Ascending aorta (tissue), 2 donors: ENCODE results near the gene PALM. TPM values are rescaled to one million over a fixed set of nuclear protein-coding genes. Genes with fewer than 3 reads are reported as not detected.

Experiments used
- DNase-seq, 2 donors: peaks; one replicate each; pipeline ENCODE4 v3.0.0-alpha.2; 2019; ENCODE audit warnings: low spot score in 2 of 2
- H3K27ac ChIP-seq, 2 donors: fragments of 200-600 bp; sonication (generic); one replicate each; pipeline ENCODE4 v1.5.1; 2016 to 2017; ENCODE audit warnings: mild to moderate bottlenecking in 1 of 2
- H3K27me3 ChIP-seq: fragments of 200-600 bp; sonication (generic); one replicate; pipeline ENCODE4 v1.5.1; 2017
- H3K36me3 ChIP-seq, 2 donors: fragments of 200-600 bp; sonication (generic); one replicate each; pipeline ENCODE4 v1.5.1; 2016
- H3K4me1 ChIP-seq, 2 donors: fragments of 200-600 bp; sonication (generic); one replicate each; pipeline ENCODE4 v1.5.1; 2016 to 2017; ENCODE audit warnings: mild to moderate bottlenecking in 1 of 2
- H3K4me3 ChIP-seq, 2 donors: fragments of 200-600 bp; sonication (generic); one replicate each; pipeline ENCODE4 v1.5.1; 2016 to 2017; ENCODE audit warnings: mild to moderate bottlenecking in 1 of 2
- H3K9me3 ChIP-seq, 2 donors: fragments of 200-600 bp; sonication (generic); one replicate each; pipeline ENCODE4 v1.5.1; 2016
- intact Hi-C: fragments of 100-400 bp; cut with DNase I; formaldehyde crosslinking; loops from one replicate; pipeline ENCODE4 v1.15.1; 2023
- total RNA-seq: library from RNA; depleted of rRNA; stranded (reverse); fragments of >200 nt; gene quantifications from one replicate; pipeline ENCODE4 v1.1.0, GENCODE V29; 2016
- TF ChIP-seq, protein P1 (sequence below), 3 experiments: fragments of 200-600 bp in 2 of 3; fragments of 450-650 bp in 1 of 3; sonication (generic) in 2 of 3; IDR thresholded peaks; one replicate each; pipeline ENCODE4 v1.5.1; 2016 to 2019; ENCODE audit warnings: antibody characterized with exemption in 3 of 3, mild to moderate bottlenecking in 1 of 3, moderate library complexity in 1 of 3

PALM gene
- total RNA-seq, 1 donor from 2014 or later = 107 TPM

GRCh38 chr19:681029-682019 lies 27.4 kb upstream of the PALM start:
- Histone ChIP-seq H3K9me3 (no peaks in the 10 kb centered on the region), H3K4me3 (peak overlapping the region in 1 of 2 donors; percentile 88), H3K36me3 (peaks cover 0 to 8% of the 10 kb centered on the region in 2 donors), H3K27me3 (no peaks in the 10 kb centered on the region), H3K4me1 (peaks cover 9 to 16% of the 10 kb centered on the region in 2 donors), H3K27ac (peak overlapping the region; percentile 97 to 98)
- TF ChIP-seq, protein P1, sequence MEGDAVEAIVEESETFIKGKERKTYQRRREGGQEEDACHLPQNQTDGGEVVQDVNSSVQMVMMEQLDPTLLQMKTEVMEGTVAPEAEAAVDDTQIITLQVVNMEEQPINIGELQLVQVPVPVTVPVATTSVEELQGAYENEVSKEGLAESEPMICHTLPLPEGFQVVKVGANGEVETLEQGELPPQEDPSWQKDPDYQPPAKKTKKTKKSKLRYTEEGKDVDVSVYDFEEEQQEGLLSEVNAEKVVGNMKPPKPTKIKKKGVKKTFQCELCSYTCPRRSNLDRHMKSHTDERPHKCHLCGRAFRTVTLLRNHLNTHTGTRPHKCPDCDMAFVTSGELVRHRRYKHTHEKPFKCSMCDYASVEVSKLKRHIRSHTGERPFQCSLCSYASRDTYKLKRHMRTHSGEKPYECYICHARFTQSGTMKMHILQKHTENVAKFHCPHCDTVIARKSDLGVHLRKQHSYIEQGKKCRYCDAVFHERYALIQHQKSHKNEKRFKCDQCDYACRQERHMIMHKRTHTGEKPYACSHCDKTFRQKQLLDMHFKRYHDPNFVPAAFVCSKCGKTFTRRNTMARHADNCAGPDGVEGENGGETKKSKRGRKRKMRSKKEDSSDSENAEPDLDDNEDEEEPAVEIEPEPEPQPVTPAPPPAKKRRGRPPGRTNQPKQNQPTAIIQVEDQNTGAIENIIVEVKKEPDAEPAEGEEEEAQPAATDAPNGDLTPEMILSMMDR (IDR thresholded peaks at IDR 0.05) = no peak
- intact Hi-C loops = loop anchor here (5.0 kb wide), 1 partner anchor 51 kb away; no protein-coding TSS in a partner anchor
- DNase-seq = peak in 1 of 2 donors; percentile 80

DNA sequence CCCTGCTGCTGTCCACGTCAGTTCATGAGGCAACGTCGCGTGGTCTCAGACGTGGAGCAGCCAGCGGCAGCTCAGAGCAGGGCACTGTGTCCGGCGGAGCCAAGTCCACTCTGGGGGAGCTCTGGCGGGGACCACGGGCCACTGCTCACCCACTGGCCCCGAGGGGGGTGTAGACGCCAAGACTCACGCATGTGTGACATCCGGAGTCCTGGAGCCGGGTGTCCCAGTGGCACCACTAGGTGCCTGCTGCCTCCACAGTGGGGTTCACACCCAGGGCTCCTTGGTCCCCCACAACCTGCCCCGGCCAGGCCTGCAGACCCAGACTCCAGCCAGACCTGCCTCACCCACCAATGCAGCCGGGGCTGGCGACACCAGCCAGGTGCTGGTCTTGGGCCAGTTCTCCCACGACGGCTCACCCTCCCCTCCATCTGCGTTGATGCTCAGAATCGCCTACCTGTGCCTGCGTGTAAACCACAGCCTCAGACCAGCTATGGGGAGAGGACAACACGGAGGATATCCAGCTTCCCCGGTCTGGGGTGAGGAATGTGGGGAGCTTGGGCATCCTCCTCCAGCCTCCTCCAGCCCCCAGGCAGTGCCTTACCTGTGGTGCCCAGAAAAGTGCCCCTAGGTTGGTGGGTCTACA lies 25.9 kb upstream of the PALM start:
- TF ChIP-seq, protein P1 (IDR thresholded peaks at IDR 0.05) = no peak
- H3K36me3 ChIP-seq = peaks cover 0 to 8% of the 10 kb centered on the region in 2 donors
- H3K27ac ChIP-seq = no peak overlapping the region
- no peak overlapping the region for H3K4me3 ChIP-seq
- intact Hi-C loops = loop anchor here (5.0 kb wide), 1 partner anchor 50 kb away; no protein-coding TSS in a partner anchor
- no peaks in the 10 kb centered on the region for H3K27me3 ChIP-seq
- H3K9me3 ChIP-seq = no peaks in the 10 kb centered on the region
- no peak for DNase-seq
- peaks cover 8 to 15% of the 10 kb centered on the region in 2 donors for H3K4me1 ChIP-seq

DNA sequence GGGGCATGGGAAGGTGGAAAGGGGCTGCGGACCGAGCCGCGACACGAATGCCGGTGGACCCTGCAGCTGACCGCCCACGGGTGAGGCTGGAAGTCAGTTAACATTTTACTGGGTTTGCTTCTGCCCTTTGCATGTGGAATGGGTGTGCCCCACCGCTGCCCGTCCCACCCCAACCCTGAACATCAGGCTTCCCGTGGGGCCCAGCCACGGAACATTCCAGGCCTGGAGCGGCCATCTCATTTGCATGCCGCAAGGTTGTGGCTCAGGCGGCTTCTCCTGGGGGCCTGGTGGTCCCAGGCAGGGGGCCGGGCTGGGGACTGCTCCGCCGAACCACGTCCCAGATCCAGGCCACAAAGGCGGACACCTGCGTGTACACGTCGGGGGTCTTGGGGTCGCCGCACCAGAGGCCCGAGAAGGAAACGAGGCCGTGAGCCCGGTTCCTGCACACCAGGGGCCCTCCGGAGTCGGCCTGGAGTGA lies 23.2 kb upstream of the PALM start:
- H3K27ac ChIP-seq = no peak overlapping the region
- no peak for DNase-seq
- H3K4me3 ChIP-seq = no peak overlapping the region
- H3K9me3 ChIP-seq = no peaks in the 10 kb centered on the region
- no peaks in the 10 kb centered on the region for H3K4me1 ChIP-seq
- intact Hi-C loops = no loop called here
- TF ChIP-seq, protein P1 (IDR thresholded peaks at IDR 0.05) = no peak
- peaks cover 0 to 8% of the 10 kb centered on the region in 2 donors for H3K36me3 ChIP-seq
- no peaks in the 10 kb centered on the region for H3K27me3 ChIP-seq

DNA sequence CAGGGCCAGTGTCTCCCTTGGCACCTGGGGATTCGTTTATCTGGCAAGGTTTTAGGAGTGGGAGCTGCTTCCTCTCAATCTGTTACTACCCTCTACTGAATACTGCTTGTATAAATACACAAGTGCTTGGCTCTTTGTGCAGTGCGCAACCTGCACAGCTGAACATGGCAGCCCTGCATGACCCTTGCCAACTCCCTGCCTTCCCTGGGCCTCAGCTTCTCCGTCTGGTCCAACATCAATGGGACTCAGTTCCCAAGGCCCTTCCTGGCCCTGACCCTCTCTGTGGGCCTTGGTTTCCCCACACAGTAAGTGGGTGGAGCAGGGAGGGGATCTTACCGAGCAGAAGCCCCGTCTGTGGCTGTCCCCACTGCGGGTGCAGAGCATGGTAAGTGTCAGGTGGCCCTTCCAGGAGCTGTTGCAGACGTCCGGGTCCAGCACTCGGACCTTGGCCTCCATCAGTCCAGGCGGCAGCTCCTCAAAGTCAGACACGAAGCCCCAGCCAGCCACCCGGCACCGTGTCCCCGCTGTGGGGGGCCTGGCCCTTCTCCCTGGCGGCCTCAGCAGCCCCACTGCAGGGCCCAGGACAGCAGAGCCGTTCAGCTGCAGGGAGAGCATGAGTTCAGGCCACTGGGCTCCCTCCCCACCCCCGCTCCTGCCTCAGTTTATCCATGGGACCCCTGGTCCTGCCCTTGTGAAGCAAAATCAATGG lies 22.0 kb upstream of the PALM start:
- Histone ChIP-seq H3K4me1 (no peaks in the 10 kb centered on the region), H3K4me3 (no peak overlapping the region), H3K27me3 (no peaks in the 10 kb centered on the region), H3K36me3 (peaks cover 0 to 1% of the 10 kb centered on the region in 2 donors), H3K9me3 (no peaks in the 10 kb centered on the region), H3K27ac (no peak overlapping the region)
- DNase-seq = no peak
- intact Hi-C loops = no loop called here
- TF ChIP-seq, protein P1 (IDR thresholded peaks at IDR 0.05) = no peak

DNA sequence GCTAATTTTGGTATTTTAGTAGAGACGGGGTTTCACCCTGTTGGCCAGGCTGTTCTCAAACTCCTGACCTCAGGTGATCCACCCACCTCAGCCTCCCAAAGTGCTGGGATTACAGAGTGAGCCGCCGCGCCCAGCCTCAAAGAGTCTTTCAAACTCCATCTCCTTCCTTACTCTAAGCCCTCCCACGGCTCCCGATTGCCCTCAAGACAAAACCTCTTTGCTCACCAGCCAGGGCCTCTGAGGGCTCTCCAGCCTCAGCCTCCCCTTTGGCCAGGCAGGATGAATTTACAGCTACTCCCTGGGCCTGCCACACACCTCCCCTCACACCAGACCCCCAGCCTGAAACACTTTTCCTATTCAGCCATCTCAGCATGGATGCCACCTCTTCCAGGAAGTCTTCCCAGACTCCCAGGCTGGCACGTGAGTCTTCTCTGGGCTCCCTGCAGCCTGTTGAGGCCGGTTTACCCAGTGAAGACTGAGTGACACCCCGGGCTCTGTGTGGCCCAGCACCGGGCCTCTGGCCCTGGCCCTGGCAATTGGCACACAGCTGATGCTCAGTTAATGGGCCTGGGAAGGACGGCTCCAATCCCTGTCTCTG lies 21.1 kb upstream of the PALM start:
- no peaks in the 10 kb centered on the region for H3K4me1 ChIP-seq
- no peaks in the 10 kb centered on the region for H3K9me3 ChIP-seq
- no peak overlapping the region for H3K4me3 ChIP-seq
- H3K27me3 ChIP-seq = no peaks in the 10 kb centered on the region
- H3K27ac ChIP-seq = no peak overlapping the region
- H3K36me3 ChIP-seq = no peaks in the 10 kb centered on the region
- intact Hi-C loops = no loop called here
- TF ChIP-seq, protein P1 (IDR thresholded peaks at IDR 0.05) = no peak
- no peak for DNase-seq
